ENCODE results near the gene EIF4A2. TPM values are rescaled to one million over a fixed set of nuclear protein-coding genes. Genes with fewer than 3 reads are reported as not detected.

Gene EIF4A2
- total and polyA plus RNA-seq, 9 of the 15 experiments (the other 6 are each of a cell fraction or from before 2014, with no cell fraction given): 307 to 754 (median 435) TPM

GRCh38 chr3:186826976-186827857 lies 43.8 kb downstream of the EIF4A2 start (continued):
- TF ChIP-seq SP2 (IDR thresholded peaks at IDR 0.05; ENCODE audit: extremely low read depth, low read depth, low read length, poor library complexity, severe bottlenecking): no peak
- TF ChIP-seq TEAD1 (CRISPR knock-in tag; IDR thresholded peaks at IDR 0.05): no peak; a peak in 1 of 4 replicates
- TF ChIP-seq KLF13 (tag; IDR thresholded peaks at IDR 0.05; ENCODE audit: borderline replicate concordance, low read depth): no peak
- TF ChIP-seq NONO (IDR thresholded peaks at IDR 0.05; ENCODE audit: low read depth in 2 of 2, low read length in 1 of 2): peak in 1 of 2 experiments; percentile 29; a peak in 1 of 4 replicates
- TF ChIP-seq ZSCAN32 (CRISPR knock-in tag; IDR thresholded peaks at IDR 0.05): no peak
- peak; percentile 61 for TF ChIP-seq MEIS2 (IDR thresholded peaks at IDR 0.05; ENCODE audit: partially characterized antibody)
- no peak for TF ChIP-seq HOMEZ (CRISPR knock-in tag; IDR thresholded peaks at IDR 0.05)
- no peak for TF ChIP-seq GTF2E2 (tag; IDR thresholded peaks at IDR 0.05)
- no peak for TF ChIP-seq LARP7 (IDR thresholded peaks at IDR 0.05)
- no peak for TF ChIP-seq ZKSCAN1 (IDR thresholded peaks at IDR 0.05; ENCODE audit: low read depth, low read length)
- TF ChIP-seq TAF1 (IDR thresholded peaks at IDR 0.05; ENCODE audit: control insufficient read depth, extremely low read depth, insufficient read depth, low read length, severe bottlenecking): peak; percentile 57
- no peak for TF ChIP-seq THRAP3 (IDR thresholded peaks at IDR 0.05; ENCODE audit: borderline replicate concordance)
- peak; percentile 88 for TF ChIP-seq RBFOX2 (IDR thresholded peaks at IDR 0.05; ENCODE audit: low read depth, low read length)
- TF ChIP-seq RBM17 (IDR thresholded peaks at IDR 0.05; ENCODE audit: borderline replicate concordance, low read depth, low read length): no peak
- TF ChIP-seq ZBTB33 (CRISPR knock-in tag; IDR thresholded peaks at IDR 0.05): no peak
- TF ChIP-seq MIER1 (IDR thresholded peaks at IDR 0.05; ENCODE audit: low read depth): no peak
- TF ChIP-seq HSF4 (CRISPR knock-in tag; IDR thresholded peaks at IDR 0.05; ENCODE audit: borderline replicate concordance): no peak
- no peak for TF ChIP-seq HOXB6 (CRISPR knock-in tag; IDR thresholded peaks at IDR 0.05; ENCODE audit: borderline replicate concordance)
- TF ChIP-seq DMBX1 (CRISPR knock-in tag; IDR thresholded peaks at IDR 0.05; ENCODE audit: borderline replicate concordance): no peak
- TF ChIP-seq FOXP4 (CRISPR knock-in tag; IDR thresholded peaks at IDR 0.05; ENCODE audit: borderline replicate concordance): no peak
- no peak for TF ChIP-seq TEAD2 (tag; IDR thresholded peaks at IDR 0.05)
- TF ChIP-seq RNF2 (IDR thresholded peaks at IDR 0.05): no peak

Data from K562 (cell line).